OCI-LY1 (cell line): ENCODE data around the gene GHRH.

ENCODE experiments used
- H2AFZ ChIP-seq: fragments of 200-600 bp; sonication (generic), shearing (Covaris generic); 2 replicates; pipeline ENCODE4 v1.6.0; 2014; ENCODE audit warnings: antibody characterized with exemption, mild to moderate bottlenecking, low read length
- H3F3A ChIP-seq: fragments of 200-600 bp; sonication (generic), shearing (Covaris generic); 2 replicates; pipeline ENCODE4 v1.6.0; 2014; ENCODE audit warnings: mild to moderate bottlenecking, antibody characterized with exemption, low read length, moderate library complexity; ENCODE audit not compliant: insufficient read depth
- H3K27ac ChIP-seq: fragments of 200-600 bp; sonication (generic); 2 replicates; pipeline ENCODE4 v1.5.1; 2014; ENCODE audit warnings: low read length, mixed run types, mild to moderate bottlenecking, low read depth; ENCODE audit not compliant: poor library complexity, severe bottlenecking
- H3K27me3 ChIP-seq: fragments of 200-600 bp; sonication (generic); 2 replicates; pipeline ENCODE4 v1.6.0; 2014; ENCODE audit warnings: antibody characterized with exemption, mild to moderate bottlenecking, low read length, moderate library complexity; ENCODE audit not compliant: insufficient read depth
- H3K36me3 ChIP-seq: fragments of 200-600 bp; sonication (generic); 2 replicates; pipeline ENCODE4 v1.6.1; 2014; ENCODE audit warnings: mild to moderate bottlenecking, antibody characterized with exemption, low read length, moderate library complexity, mixed read lengths; ENCODE audit not compliant: insufficient read depth
- H3K4me1 ChIP-seq: fragments of 200-600 bp; sonication (generic); 2 replicates; pipeline ENCODE4 v1.5.1; 2014; ENCODE audit warnings: mild to moderate bottlenecking, low read length, moderate library complexity; ENCODE audit not compliant: insufficient read depth, severe bottlenecking
- H3K4me2 ChIP-seq: fragments of 200-600 bp; sonication (generic), shearing (Covaris generic); 2 replicates; pipeline ENCODE4 v1.6.1; 2014; ENCODE audit warnings: low read length
- H3K4me3 ChIP-seq: fragments of 200-600 bp; sonication (generic); 2 replicates; pipeline ENCODE4 v1.5.1; 2014; ENCODE audit warnings: low read length, low read depth, mild to moderate bottlenecking, mixed read lengths; ENCODE audit not compliant: poor library complexity, severe bottlenecking
- H3K79me2 ChIP-seq: fragments of 200-600 bp; shearing (Covaris generic); 2 replicates; pipeline ENCODE4 v1.6.1; 2016; ENCODE audit warnings: mixed run types, low read length, mixed read lengths; ENCODE audit not compliant: insufficient read depth
- H3K9ac ChIP-seq: fragments of 200-600 bp; sonication (generic), shearing (Covaris generic); 2 replicates; pipeline ENCODE4 v1.6.1; 2014; ENCODE audit warnings: mild to moderate bottlenecking, low read length, mixed read lengths
- H3K9me2 ChIP-seq: fragments of 200-600 bp; sonication (generic), shearing (Covaris generic); 2 replicates; pipeline ENCODE4 v1.6.1; 2014; ENCODE audit warnings: low read depth, mild to moderate bottlenecking, low read length, mixed read lengths
- H3K9me3 ChIP-seq: fragments of 200-600 bp; shearing (Covaris generic); 2 replicates; pipeline ENCODE4 v1.6.1; 2014; ENCODE audit warnings: low read length, mixed read lengths
- H4K20me1 ChIP-seq: fragments of 200-600 bp; sonication (generic), shearing (Covaris generic); 2 replicates; pipeline ENCODE4 v1.6.0; 2016; ENCODE audit warnings: mild to moderate bottlenecking, low read length; ENCODE audit not compliant: insufficient read depth
- EZH2 ChIP-seq: fragments of 200-600 bp; sonication (generic), shearing (Covaris generic); IDR thresholded peaks from 2 replicates; pipeline ENCODE4 v1.8.0; 2017; ENCODE audit warnings: borderline replicate concordance, mixed run types, mild to moderate bottlenecking, antibody characterized with exemption, low read length, moderate library complexity, mixed read lengths
- TF ChIP-seq, protein P1 (sequence below): fragments of 200-600 bp; sonication (generic), shearing (Covaris generic); IDR thresholded peaks from 2 replicates; pipeline ENCODE4 v1.5.1; 2017; ENCODE audit warnings: mild to moderate bottlenecking, antibody characterized with exemption, low read length, moderate library complexity, mixed read lengths

GHRH gene

DNA sequence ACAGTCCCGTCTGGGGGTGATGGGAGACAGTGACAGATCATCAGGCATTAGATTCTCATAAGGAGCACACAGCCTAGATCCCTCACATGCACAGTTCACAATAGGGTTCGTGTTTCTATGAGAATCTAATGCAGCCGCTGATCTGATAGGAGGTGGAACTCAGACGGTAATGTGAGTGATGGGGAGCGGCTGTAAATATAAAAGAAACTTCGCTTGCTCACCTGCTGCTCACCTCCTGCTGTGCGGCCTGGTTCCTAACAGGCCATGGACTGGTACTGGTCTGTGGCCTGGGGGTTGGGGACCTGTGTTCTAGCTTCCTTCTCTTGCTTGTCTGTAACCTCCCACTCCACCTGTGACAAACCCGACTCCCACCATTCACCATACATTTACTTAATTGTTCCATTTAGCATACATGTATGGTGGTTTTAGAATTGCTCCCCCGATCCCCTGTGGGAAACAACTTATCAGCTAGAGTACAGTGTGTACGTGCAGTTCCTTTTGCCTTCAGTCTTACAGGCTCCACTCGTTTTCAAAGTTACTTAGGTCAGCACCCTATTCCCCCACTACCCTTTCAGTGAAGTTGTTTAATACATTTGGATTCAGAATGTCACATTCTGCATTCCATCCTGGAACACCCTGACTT lies 31.8 kb upstream of the GHRH start:
- Histone ChIP-seq H3K9me2 (no peaks in the 10 kb centered on the region), H3K79me2 (peaks cover 46% of the 10 kb centered on the region), H3K4me2 (no peak overlapping the region), H3K36me3 (peaks cover 38% of the 10 kb centered on the region), H3K9ac (no peak overlapping the region), H3K27me3 (no peaks in the 10 kb centered on the region), H3K4me3 (no peak overlapping the region), H3K27ac (no peak overlapping the region), H4K20me1 (no peaks in the 10 kb centered on the region), H2AFZ (no peak overlapping the region), H3K4me1 (peaks cover 27% of the 10 kb centered on the region), H3K9me3 (no peaks in the 10 kb centered on the region), H3F3A (no peaks in the 10 kb centered on the region)
- TF ChIP-seq EZH2 = no peak
- TF ChIP-seq, protein P1, sequence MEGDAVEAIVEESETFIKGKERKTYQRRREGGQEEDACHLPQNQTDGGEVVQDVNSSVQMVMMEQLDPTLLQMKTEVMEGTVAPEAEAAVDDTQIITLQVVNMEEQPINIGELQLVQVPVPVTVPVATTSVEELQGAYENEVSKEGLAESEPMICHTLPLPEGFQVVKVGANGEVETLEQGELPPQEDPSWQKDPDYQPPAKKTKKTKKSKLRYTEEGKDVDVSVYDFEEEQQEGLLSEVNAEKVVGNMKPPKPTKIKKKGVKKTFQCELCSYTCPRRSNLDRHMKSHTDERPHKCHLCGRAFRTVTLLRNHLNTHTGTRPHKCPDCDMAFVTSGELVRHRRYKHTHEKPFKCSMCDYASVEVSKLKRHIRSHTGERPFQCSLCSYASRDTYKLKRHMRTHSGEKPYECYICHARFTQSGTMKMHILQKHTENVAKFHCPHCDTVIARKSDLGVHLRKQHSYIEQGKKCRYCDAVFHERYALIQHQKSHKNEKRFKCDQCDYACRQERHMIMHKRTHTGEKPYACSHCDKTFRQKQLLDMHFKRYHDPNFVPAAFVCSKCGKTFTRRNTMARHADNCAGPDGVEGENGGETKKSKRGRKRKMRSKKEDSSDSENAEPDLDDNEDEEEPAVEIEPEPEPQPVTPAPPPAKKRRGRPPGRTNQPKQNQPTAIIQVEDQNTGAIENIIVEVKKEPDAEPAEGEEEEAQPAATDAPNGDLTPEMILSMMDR = no peak

DNA sequence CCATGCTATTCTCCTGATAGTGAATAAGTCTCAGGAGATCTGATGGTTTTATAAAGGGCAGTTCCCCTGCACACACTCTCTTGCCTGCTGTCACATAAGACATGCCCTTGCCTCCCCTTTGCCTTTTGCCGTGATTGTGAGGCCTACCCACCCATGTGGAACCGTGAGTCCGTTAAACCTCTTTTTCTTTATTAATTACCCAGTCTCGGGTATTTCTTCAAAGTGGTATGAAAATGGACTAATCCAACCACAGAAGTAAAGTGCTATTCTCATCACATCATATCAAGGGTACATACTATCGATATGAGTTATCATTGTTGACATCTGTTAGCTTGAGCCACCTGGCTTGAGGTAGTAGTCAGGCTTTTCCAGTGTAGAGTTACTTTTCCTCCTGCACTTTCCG lies 30.1 kb upstream of the GHRH start:
- no peak for TF ChIP-seq EZH2
- TF ChIP-seq, protein P1 = no peak
- H3K4me3 ChIP-seq = no peak overlapping the region
- H3K27me3 ChIP-seq = no peaks in the 10 kb centered on the region
- H3K79me2 ChIP-seq = peaks cover 40% of the 10 kb centered on the region
- H3K9me3 ChIP-seq = no peaks in the 10 kb centered on the region
- H3K27ac ChIP-seq = no peak overlapping the region
- no peaks in the 10 kb centered on the region for H4K20me1 ChIP-seq
- H3K9ac ChIP-seq = no peak overlapping the region
- peaks cover 28% of the 10 kb centered on the region for H3K4me1 ChIP-seq
- H2AFZ ChIP-seq = no peak overlapping the region
- no peak overlapping the region for H3K4me2 ChIP-seq
- H3F3A ChIP-seq = no peaks in the 10 kb centered on the region
- H3K36me3 ChIP-seq = peaks cover 33% of the 10 kb centered on the region
- no peaks in the 10 kb centered on the region for H3K9me2 ChIP-seq

DNA sequence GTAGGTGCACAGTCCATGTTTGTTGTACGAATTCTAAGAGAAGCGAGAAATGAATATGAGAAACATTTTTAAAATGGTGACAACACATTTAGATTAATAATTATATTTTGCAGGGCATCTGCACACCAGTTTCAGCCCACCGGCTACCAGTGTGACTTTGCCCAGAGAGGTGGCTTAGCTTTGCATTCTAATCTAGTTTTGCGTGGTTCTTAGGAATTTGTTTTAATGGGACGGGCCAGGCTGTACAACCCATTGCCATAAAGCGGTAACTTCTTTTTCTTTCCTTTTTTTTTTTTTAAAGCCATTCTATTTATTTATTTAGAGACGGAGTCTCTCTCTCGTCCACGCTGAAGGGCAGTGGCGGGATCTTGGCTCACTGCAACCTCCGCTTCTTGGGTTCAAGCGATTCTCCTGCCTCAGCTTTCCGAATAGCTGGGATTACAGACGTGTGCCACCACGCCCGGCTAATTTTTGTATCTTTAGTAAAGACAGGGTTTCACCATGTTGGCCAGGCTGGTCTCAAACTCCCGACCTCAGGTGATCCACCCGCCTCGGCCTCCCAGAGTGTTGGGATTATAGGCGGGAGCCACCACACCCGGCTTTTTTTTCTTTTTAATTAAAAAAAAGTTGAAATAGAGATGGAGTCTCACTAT lies 28.7 kb upstream of the GHRH start:
- TF ChIP-seq EZH2 = no peak
- TF ChIP-seq, protein P1 = no peak
- peak overlapping the region; percentile 77 for H3K4me2 ChIP-seq
- peak overlapping the region; percentile 86 for H3K4me3 ChIP-seq
- no peaks in the 10 kb centered on the region for H4K20me1 ChIP-seq
- no peak overlapping the region for H2AFZ ChIP-seq
- H3K9me2 ChIP-seq = no peaks in the 10 kb centered on the region
- H3K4me1 ChIP-seq = peaks cover 28% of the 10 kb centered on the region
- no peaks in the 10 kb centered on the region for H3F3A ChIP-seq
- peaks cover 37% of the 10 kb centered on the region for H3K79me2 ChIP-seq
- no peaks in the 10 kb centered on the region for H3K9me3 ChIP-seq
- H3K9ac ChIP-seq = peak overlapping the region; percentile 89
- peaks cover 33% of the 10 kb centered on the region for H3K36me3 ChIP-seq
- H3K27ac ChIP-seq = peak overlapping the region; percentile 42
- no peaks in the 10 kb centered on the region for H3K27me3 ChIP-seq
